ENCODE measurements around the gene CREB3L2. TPM values are rescaled to one million over a fixed set of nuclear protein-coding genes. Genes with fewer than 3 reads are reported as not detected.

CREB3L2 gene
- total and polyA plus RNA-seq, 10 of the 15 experiments (the other 5 are each of a cell fraction or from before 2014, with no cell fraction given), result 6.4 to 67.1 (median 26.2) TPM

- TF ChIP-seq ZNF687 (IDR thresholded peaks at IDR 0.05) (peak; percentile 68), MTA2 (IDR thresholded peaks at IDR 0.05; ENCODE audit: low read depth) (peak; percentile 86), HDAC6 (IDR thresholded peaks at IDR 0.05; ENCODE audit: unreplicated experiment) (no peak), SMAD1 (IDR thresholded peaks at IDR 0.05; ENCODE audit: low read depth, partially characterized antibody) (no peak), EED (IDR thresholded peaks at IDR 0.05; ENCODE audit: low read depth) (peak; percentile 86), ATF7 (IDR thresholded peaks at IDR 0.05; ENCODE audit: low read depth) (peak; percentile 96), HCFC1 (IDR thresholded peaks at IDR 0.05; ENCODE audit: low read length) (no peak), SP1 (IDR thresholded peaks at IDR 0.05; ENCODE audit: low read depth, low read length) (peak; percentile 67), KAT2A (conservative IDR thresholded peaks at IDR 0.05; ENCODE audit: control insufficient read depth, low read depth, low read length) (no peak), PAX5 (IDR thresholded peaks at IDR 0.05; ENCODE audit: borderline replicate concordance, low read depth, low read length) (peak; percentile 56; the same call in 1 of the 2 replicates), SREBF2 (IDR thresholded peaks at IDR 0.05; ENCODE audit: low read length) (no peak), HDAC2 (IDR thresholded peaks at IDR 0.05) (no peak), TCF12 (IDR thresholded peaks at IDR 0.05; ENCODE audit: low read depth, low read length) (peak; percentile 63; the same call in 1 of the 2 replicates)
- TF ChIP-seq, protein P1, sequence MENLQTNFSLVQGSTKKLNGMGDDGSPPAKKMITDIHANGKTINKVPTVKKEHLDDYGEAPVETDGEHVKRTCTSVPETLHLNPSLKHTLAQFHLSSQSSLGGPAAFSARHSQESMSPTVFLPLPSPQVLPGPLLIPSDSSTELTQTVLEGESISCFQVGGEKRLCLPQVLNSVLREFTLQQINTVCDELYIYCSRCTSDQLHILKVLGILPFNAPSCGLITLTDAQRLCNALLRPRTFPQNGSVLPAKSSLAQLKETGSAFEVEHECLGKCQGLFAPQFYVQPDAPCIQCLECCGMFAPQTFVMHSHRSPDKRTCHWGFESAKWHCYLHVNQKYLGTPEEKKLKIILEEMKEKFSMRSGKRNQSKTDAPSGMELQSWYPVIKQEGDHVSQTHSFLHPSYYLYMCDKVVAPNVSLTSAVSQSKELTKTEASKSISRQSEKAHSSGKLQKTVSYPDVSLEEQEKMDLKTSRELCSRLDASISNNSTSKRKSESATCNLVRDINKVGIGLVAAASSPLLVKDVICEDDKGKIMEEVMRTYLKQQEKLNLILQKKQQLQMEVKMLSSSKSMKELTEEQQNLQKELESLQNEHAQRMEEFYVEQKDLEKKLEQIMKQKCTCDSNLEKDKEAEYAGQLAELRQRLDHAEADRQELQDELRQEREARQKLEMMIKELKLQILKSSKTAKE (IDR thresholded peaks at IDR 0.05; ENCODE audit: low read depth, poor library complexity, severe bottlenecking), result peak; percentile 94
- TF ChIP-seq, protein P2, sequence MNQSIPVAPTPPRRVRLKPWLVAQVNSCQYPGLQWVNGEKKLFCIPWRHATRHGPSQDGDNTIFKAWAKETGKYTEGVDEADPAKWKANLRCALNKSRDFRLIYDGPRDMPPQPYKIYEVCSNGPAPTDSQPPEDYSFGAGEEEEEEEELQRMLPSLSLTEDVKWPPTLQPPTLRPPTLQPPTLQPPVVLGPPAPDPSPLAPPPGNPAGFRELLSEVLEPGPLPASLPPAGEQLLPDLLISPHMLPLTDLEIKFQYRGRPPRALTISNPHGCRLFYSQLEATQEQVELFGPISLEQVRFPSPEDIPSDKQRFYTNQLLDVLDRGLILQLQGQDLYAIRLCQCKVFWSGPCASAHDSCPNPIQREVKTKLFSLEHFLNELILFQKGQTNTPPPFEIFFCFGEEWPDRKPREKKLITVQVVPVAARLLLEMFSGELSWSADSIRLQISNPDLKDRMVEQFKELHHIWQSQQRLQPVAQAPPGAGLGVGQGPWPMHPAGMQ (IDR thresholded peaks at IDR 0.05; ENCODE audit: borderline replicate concordance), result no peak; the same call in 1 of the 2 replicates
- TF ChIP-seq, protein P3, sequence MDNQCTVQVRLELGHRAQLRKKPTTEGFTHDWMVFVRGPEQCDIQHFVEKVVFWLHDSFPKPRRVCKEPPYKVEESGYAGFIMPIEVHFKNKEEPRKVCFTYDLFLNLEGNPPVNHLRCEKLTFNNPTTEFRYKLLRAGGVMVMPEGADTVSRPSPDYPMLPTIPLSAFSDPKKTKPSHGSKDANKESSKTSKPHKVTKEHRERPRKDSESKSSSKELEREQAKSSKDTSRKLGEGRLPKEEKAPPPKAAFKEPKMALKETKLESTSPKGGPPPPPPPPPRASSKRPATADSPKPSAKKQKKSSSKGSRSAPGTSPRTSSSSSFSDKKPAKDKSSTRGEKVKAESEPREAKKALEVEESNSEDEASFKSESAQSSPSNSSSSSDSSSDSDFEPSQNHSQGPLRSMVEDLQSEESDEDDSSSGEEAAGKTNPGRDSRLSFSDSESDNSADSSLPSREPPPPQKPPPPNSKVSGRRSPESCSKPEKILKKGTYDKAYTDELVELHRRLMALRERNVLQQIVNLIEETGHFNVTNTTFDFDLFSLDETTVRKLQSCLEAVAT (IDR thresholded peaks at IDR 0.05), result peak; percentile 70
- TF ChIP-seq, protein P4, sequence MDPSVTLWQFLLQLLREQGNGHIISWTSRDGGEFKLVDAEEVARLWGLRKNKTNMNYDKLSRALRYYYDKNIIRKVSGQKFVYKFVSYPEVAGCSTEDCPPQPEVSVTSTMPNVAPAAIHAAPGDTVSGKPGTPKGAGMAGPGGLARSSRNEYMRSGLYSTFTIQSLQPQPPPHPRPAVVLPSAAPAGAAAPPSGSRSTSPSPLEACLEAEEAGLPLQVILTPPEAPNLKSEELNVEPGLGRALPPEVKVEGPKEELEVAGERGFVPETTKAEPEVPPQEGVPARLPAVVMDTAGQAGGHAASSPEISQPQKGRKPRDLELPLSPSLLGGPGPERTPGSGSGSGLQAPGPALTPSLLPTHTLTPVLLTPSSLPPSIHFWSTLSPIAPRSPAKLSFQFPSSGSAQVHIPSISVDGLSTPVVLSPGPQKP (IDR thresholded peaks at IDR 0.05; ENCODE audit: low read depth, low read length), result no peak
- TF ChIP-seq, protein P5, sequence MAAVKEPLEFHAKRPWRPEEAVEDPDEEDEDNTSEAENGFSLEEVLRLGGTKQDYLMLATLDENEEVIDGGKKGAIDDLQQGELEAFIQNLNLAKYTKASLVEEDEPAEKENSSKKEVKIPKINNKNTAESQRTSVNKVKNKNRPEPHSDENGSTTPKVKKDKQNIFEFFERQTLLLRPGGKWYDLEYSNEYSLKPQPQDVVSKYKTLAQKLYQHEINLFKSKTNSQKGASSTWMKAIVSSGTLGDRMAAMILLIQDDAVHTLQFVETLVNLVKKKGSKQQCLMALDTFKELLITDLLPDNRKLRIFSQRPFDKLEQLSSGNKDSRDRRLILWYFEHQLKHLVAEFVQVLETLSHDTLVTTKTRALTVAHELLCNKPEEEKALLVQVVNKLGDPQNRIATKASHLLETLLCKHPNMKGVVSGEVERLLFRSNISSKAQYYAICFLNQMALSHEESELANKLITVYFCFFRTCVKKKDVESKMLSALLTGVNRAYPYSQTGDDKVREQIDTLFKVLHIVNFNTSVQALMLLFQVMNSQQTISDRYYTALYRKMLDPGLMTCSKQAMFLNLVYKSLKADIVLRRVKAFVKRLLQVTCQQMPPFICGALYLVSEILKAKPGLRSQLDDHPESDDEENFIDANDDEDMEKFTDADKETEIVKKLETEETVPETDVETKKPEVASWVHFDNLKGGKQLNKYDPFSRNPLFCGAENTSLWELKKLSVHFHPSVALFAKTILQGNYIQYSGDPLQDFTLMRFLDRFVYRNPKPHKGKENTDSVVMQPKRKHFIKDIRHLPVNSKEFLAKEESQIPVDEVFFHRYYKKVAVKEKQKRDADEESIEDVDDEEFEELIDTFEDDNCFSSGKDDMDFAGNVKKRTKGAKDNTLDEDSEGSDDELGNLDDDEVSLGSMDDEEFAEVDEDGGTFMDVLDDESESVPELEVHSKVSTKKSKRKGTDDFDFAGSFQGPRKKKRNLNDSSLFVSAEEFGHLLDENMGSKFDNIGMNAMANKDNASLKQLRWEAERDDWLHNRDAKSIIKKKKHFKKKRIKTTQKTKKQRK (IDR thresholded peaks at IDR 0.05; ENCODE audit: low read depth, low read length), result no peak
These were observed 20.2 kb downstream of the CREB3L2 start (continued) for GRCh38 chr7:137981668-137982067.

All from GM12878 (cell line).